NT2/D1 (cell line): Measurements from ENCODE around the gene LRTM2.

Source experiments
- DNase-seq: peaks from one replicate; pipeline ENCODE4 v3.0.0-alpha.2; 2011; ENCODE audit warnings: low read depth, low spot score
- H3K27me3 ChIP-seq: 2 replicates; pipeline ENCODE4 v1.6.0; 2011; ENCODE audit warnings: mild to moderate bottlenecking; ENCODE audit not compliant: insufficient read length, insufficient read depth
- H3K36me3 ChIP-seq: 2 replicates; pipeline ENCODE4 v1.6.1; 2011; ENCODE audit warnings: mild to moderate bottlenecking, low read length, mixed read lengths; ENCODE audit not compliant: insufficient read depth, insufficient read length
- H3K4me1 ChIP-seq: 2 replicates; pipeline ENCODE4 v1.5.1; 2011; ENCODE audit not compliant: insufficient read depth, insufficient read length
- H3K4me3 ChIP-seq: 2 replicates; pipeline ENCODE4 v1.5.1; 2011; ENCODE audit warnings: low read depth; ENCODE audit not compliant: insufficient read length
- H3K9ac ChIP-seq: 2 replicates; pipeline ENCODE4 v1.6.0; 2011; ENCODE audit warnings: low read depth; ENCODE audit not compliant: insufficient read length
- H3K9me3 ChIP-seq: 2 replicates; pipeline ENCODE4 v1.5.1; 2011; ENCODE audit warnings: mild to moderate bottlenecking, low read length; ENCODE audit not compliant: insufficient read depth
- SUZ12 ChIP-seq: IDR thresholded peaks from 2 replicates; pipeline ENCODE4 v1.6.1; 2011; ENCODE audit not compliant: insufficient read length, insufficient read depth; ENCODE audit errors: extremely low read depth
- YY1 ChIP-seq: IDR thresholded peaks from 2 replicates; pipeline ENCODE4 v1.6.1; 2011; ENCODE audit not compliant: insufficient read length, insufficient read depth
- ZNF274 ChIP-seq: IDR thresholded peaks from 2 replicates; pipeline ENCODE4 v1.6.1; 2011; ENCODE audit warnings: mild to moderate bottlenecking, low read depth, low read length

The LRTM2 gene

DNA sequence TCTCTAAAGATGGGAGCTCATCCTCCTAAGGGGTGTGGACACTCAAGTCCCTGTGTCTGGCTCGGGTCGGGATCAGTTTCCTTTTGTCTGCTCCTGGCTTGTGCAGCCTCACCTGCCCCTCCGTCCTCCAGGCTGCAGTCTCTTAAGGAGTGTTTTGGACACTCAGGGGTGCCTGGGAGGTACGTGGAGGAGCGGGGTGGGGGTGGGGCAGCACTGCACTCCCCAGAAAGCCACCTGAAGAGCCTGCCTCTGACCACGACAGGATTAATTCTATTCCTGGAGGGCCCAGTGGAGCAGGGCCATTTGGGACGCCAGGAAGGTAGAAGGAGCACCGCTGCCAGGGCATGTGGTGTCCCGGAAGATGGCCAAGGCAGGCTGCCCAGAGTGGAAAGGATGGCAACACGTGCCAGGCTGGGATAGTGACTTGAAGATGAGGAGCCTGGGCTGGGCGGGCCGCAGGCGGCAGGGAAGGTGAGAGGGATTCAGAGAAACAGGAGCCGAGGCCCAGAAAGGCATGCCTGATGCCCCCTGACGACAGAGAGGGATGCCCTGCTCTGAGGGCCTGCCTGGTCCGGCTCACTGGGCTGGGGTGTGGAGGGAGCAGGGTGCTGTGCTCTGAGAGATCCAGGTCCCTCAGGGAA is 14.8 kb upstream of the LRTM2 start:
- TF ChIP-seq ZNF274 (no peak), SUZ12 (no peak), YY1 (no peak)
- Histone ChIP-seq H3K9me3 (peaks cover 6% of the 10 kb centered on the region; the same call in 1 of the 2 replicates), H3K4me1 (peaks cover 16% of the 10 kb centered on the region), H3K9ac (no peak overlapping the region), H3K4me3 (no peak overlapping the region), H3K36me3 (no peaks in the 10 kb centered on the region), H3K27me3 (no peaks in the 10 kb centered on the region)
- DNase-seq, result no peak

DNA sequence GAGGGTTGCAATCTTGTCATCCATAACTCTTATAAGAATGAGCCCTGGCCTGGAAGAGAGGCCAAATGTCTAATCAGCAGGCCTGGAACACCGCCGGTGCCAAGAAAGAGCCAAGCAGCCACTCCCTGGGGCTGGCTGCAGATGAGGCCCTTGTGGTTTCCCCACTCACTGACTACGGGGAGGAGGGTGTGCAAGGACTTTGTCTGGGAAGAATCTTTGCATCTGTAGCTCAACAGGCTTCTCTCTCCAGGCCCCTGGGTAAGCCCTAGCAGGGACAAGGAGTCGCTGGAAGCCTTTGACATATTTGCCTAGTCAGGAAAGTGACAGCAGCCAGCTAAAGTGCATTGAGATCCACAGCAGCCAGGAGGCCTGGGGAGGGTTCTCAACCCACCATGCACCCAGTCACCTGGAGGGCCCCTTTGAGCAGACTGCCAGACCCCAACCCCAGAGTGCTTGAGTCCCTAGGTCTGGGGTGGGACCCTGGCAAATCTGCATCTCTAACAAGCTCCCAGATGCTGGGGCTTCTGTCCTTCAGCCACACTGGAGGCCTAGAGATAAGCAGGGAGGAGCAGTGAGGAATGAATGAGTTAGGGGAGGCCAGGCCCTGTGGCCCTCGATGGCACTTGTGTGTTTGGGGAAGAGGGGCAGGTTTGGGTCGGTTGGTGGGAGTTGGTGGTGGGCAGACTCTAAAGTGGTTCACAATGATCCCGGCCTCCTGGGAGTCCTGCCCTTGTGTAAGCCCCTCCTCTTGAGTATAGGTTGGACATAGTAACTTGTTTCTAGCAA is 13.9 kb upstream of the LRTM2 start:
- no peak overlapping the region for H3K9ac ChIP-seq
- no peak for DNase-seq
- H3K27me3 ChIP-seq, result no peaks in the 10 kb centered on the region
- H3K4me3 ChIP-seq, result no peak overlapping the region
- no peak for TF ChIP-seq YY1
- TF ChIP-seq SUZ12, result no peak
- TF ChIP-seq ZNF274, result no peak
- no peaks in the 10 kb centered on the region for H3K36me3 ChIP-seq
- peaks cover 13% of the 10 kb centered on the region for H3K4me1 ChIP-seq
- peaks cover 6% of the 10 kb centered on the region; the same call in 1 of the 2 replicates for H3K9me3 ChIP-seq

DNA sequence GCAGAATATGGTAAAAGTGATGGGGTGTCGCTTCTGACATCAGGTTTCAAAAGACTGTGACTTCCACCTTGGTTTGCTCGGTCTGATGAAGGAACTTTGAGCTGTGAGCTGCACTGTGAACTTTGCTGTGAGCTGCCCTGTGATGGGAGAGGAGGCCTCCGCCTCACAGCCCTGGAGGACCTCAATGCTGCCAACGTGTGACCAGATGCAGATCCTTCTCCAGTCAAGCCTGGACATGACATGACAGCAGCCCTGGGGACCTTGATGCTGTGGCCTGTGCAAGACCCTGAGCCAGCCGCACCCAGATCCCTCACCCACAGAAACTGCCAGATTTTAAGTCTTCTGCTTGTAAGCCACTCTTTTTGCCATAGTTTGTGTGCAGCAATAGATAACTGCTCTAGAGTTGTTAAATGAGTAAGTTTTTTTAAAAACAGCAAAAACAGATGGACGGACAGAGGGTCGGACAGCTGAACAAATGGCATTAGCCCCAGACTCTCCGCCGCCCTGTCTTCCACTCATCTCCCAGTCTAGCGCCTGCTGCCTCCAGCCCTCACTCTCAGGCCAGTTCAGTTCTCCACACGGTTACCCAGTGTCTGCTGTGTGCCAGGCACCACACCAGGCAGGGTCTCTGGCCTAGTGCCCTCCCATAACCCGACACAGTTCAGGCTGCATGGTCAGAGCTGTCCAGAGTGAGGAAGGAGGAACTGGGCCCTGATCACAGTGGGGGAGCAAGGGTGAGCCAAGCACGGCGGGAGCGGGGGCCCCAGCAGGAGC is 13.1 kb upstream of the LRTM2 start:
- Histone ChIP-seq H3K36me3 (no peaks in the 10 kb centered on the region), H3K4me3 (no peak overlapping the region), H3K27me3 (no peaks in the 10 kb centered on the region), H3K9me3 (peaks cover 6% of the 10 kb centered on the region; the same call in 1 of the 2 replicates), H3K4me1 (peaks cover 13% of the 10 kb centered on the region), H3K9ac (no peak overlapping the region)
- TF ChIP-seq YY1 (no peak), SUZ12 (no peak), ZNF274 (no peak)
- DNase-seq, result no peak

DNA sequence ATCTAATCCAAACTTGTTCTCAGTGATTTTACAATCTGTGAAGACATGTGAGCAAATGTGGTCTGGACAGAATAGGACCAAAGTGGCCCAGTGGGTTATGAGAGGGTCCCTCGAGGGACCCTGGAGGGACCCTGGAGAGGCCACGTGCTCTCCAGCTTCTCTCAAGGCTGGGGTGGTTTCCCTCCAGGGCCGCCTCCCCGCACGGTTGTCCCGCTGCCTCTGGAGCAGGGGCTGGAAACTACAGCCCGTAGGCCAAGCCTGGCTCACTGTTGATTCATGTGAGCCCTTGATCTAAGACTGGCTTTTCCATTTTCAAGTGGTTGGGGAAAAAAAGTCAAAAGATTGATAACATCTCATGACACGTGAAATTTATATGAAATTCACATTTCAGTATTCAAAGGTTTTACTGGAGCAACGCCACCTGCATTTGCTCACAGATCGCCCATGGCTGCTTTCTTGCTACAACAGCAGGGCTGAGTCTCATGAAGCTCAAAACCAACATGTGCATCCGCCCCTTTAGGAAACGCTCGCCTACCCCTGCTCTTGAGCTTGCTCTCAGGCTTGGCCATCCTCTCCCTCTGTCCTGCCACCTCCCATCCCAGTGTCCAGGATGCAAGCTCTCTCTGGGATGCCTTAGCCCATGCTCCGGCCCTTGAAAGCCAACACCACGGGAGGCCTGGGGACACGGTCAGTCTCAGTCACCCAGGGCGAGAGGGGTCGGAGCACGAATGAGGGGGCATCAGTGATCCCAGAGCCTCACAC is 12.1 kb upstream of the LRTM2 start:
- peaks cover 6% of the 10 kb centered on the region; the same call in 1 of the 2 replicates for H3K9me3 ChIP-seq
- no peak overlapping the region for H3K9ac ChIP-seq
- peaks cover 17% of the 10 kb centered on the region for H3K4me1 ChIP-seq
- H3K27me3 ChIP-seq, result no peaks in the 10 kb centered on the region
- no peaks in the 10 kb centered on the region for H3K36me3 ChIP-seq
- DNase-seq, result no peak
- TF ChIP-seq SUZ12 (no peak), ZNF274 (no peak), YY1 (no peak)
- no peak overlapping the region for H3K4me3 ChIP-seq

DNA sequence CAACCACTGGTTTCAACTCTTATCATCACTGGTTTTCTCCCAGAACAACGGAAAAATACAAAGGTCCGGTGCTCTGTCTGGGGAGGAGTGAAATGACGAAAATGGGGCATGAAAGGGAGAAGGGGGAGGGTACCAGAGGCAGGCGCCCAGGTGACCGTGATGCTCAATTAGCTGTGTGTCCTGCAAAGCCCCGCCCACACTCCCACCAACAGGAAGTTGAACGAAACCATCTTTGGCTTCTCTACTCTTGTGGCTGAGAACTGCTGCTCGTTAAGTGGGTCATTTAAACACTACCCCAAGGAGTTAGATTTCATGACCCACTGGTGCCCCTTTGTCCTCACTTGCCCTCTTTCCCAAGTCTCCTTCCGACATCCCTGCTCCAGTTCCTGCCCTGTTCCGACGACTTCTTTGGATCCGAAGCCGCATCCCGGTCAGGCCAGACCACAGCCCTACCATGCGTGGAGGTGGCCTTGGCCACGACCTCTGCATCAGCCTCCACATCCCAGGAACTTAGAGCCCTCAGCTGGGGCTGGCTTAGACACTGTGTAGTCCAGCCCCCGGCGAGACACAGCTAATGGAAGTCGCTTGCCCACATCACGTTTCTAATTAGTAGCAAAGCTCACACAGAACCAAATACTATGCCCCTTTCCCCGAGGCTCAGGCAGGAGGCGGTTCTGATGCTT is 11.4 kb upstream of the LRTM2 start:
- no peak for DNase-seq
- Histone ChIP-seq H3K9ac (no peak overlapping the region), H3K36me3 (no peaks in the 10 kb centered on the region), H3K4me1 (peaks cover 17% of the 10 kb centered on the region), H3K4me3 (no peak overlapping the region), H3K27me3 (peaks cover 2% of the 10 kb centered on the region), H3K9me3 (peaks cover 6% of the 10 kb centered on the region; the same call in 1 of the 2 replicates)
- TF ChIP-seq ZNF274, result no peak
- TF ChIP-seq YY1, result no peak
- TF ChIP-seq SUZ12, result no peak

DNA sequence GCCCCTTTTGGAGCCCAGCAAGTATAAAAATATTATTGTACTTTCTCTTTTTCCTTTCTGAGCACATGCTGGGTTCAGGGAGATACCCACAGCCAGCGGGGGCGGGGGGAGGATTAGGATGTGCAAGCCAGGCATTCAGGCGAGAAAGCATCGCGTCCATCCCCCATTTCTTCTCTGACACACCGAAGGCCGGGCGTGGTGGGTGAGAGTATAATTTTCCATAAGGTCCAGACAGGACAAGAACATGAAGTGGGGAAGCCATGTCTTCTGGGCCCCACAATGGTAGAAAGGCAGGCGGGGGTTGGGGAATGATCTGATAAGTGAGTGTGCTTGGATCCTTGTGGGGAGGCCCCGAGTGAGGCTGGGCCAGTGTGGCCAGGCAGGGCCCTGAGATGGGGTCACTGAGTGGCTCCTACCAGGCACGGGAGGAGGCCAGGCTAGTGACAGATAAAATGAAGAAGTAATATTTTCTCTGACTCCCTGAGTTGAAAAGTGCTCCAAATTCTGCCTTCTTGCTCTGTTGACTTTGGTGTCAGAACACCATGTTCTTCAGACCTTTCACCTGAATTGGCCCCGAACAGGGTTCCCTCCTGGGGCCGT is 10.7 kb upstream of the LRTM2 start:
- Histone ChIP-seq H3K4me3 (no peak overlapping the region), H3K9me3 (peaks cover 6% of the 10 kb centered on the region; the same call in 1 of the 2 replicates), H3K27me3 (peaks cover 2% of the 10 kb centered on the region), H3K9ac (no peak overlapping the region), H3K36me3 (no peaks in the 10 kb centered on the region), H3K4me1 (peaks cover 17% of the 10 kb centered on the region)
- DNase-seq, result no peak
- TF ChIP-seq SUZ12, result no peak
- no peak for TF ChIP-seq ZNF274
